Prostate gland (tissue), 2 donors: ENCODE results near the gene SRSF5. TPM values are rescaled to one million over a fixed set of nuclear protein-coding genes. Genes with fewer than 3 reads are reported as not detected.

Experiments used
- DNase-seq: peaks from one replicate; pipeline ENCODE4 v3.0.0-alpha.2; 2019; ENCODE audit warnings: low spot score
- H3K27ac ChIP-seq, 2 donors: fragments of 200-600 bp; sonication (generic); 2 replicates each; pipeline ENCODE4 v1.5.1; 2017 to 2019
- H3K27me3 ChIP-seq: fragments of 200-600 bp; sonication (generic); replicated peaks from 2 replicates; pipeline ENCODE4 v1.5.1; 2019; ENCODE audit not compliant: insufficient read depth
- H3K36me3 ChIP-seq, 2 donors: fragments of 200-600 bp; sonication (generic); 1 replicate in 1 of 2; 2 replicates in 1 of 2; pipeline versions ENCODE4 v1.5.1 to v1.8.1; 2017 to 2019
- H3K4me1 ChIP-seq: fragments of 200-600 bp; sonication (generic); replicated peaks from 2 replicates; pipeline ENCODE4 v1.5.1; 2019
- H3K4me3 ChIP-seq, 2 donors: fragments of 200-600 bp; sonication (generic); 2 replicates each; pipeline ENCODE4 v1.5.1; 2017 to 2019
- H3K9me3 ChIP-seq: fragments of 200-600 bp; sonication (generic); 2 replicates; pipeline ENCODE4 v1.5.1; 2017
- CTCF ChIP-seq, 4 experiments: fragments of 200-600 bp in 2 of 4; fragments of 450-650 bp in 2 of 4; sonication (generic) in 2 of 4; IDR thresholded peaks; 1 replicate in 3 of 4; 2 replicates in 1 of 4; pipeline ENCODE4 v1.5.1; 2016 to 2019; ENCODE audit warnings: antibody characterized with exemption in 4 of 4, mild to moderate bottlenecking in 2 of 4, moderate library complexity in 2 of 4
- POLR2A ChIP-seq: fragments of 450-650 bp; IDR thresholded peaks from one replicate; pipeline ENCODE4 v1.6.1; 2016; ENCODE audit warnings: antibody characterized with exemption, mild to moderate bottlenecking
- POLR2AphosphoS5 ChIP-seq: sonication (generic); formaldehyde crosslinking; IDR thresholded peaks from one replicate; pipeline ENCODE4 v1.6.1; 2017; ENCODE audit warnings: antibody characterized with exemption
- WGBS: methylation state at CpG from one replicate; pipeline ENCODE4 v1.1.5; 2018; 5-methylcytosine and 5-hydroxymethylcytosine counted together
- intact Hi-C: fragments of 100-400 bp; cut with DNase I; formaldehyde crosslinking; loops from one replicate; pipeline ENCODE4 v1.14.2; 2022
- total RNA-seq, 2 donors: library from RNA; depleted of rRNA; stranded (reverse); fragments of >200 nt; gene quantifications; one replicate each; pipeline ENCODE4 v1.1.0, GENCODE V29; 2016

SRSF5 gene
- total RNA-seq, 2 donors from 2014 or later = 206 to 338 TPM

GRCh38 chr14:69780952-69781351, 14.0 kb downstream of the SRSF5 start:
- no peaks in the 10 kb centered on the region for H3K36me3 ChIP-seq
- intact Hi-C loops = no loop called here
- no peak overlapping the region for H3K27ac ChIP-seq
- H3K4me1 ChIP-seq = no peaks in the 10 kb centered on the region
- no peak overlapping the region for H3K4me3 ChIP-seq
- DNase-seq = no peak
- 94% methylated on average over 3 of the region's 3 CpGs for WGBS
- TF ChIP-seq CTCF (IDR thresholded peaks at IDR 0.05) (no peak), POLR2AphosphoS5 (no peak), POLR2A (no peak)
- no peaks in the 10 kb centered on the region for H3K27me3 ChIP-seq
- no peaks in the 10 kb centered on the region for H3K9me3 ChIP-seq

GRCh38 chr14:69784942-69785341, 18.0 kb downstream of the SRSF5 start:
- intact Hi-C loops = no loop called here
- TF ChIP-seq POLR2A = no peak
- TF ChIP-seq POLR2AphosphoS5 = no peak
- no peak for TF ChIP-seq CTCF (IDR thresholded peaks at IDR 0.05)
- DNase-seq = no peak
- Histone ChIP-seq H3K4me1 (no peaks in the 10 kb centered on the region), H3K27ac (no peak overlapping the region), H3K9me3 (no peaks in the 10 kb centered on the region), H3K27me3 (no peaks in the 10 kb centered on the region), H3K4me3 (no peak overlapping the region), H3K36me3 (no peaks in the 10 kb centered on the region)
- 100% methylated on average over 1 of the region's 1 CpG for WGBS

GRCh38 chr14:69786603-69787002, 19.7 kb downstream of the SRSF5 start:
- intact Hi-C loops = no loop called here
- no peak for DNase-seq
- H3K4me1 ChIP-seq = no peaks in the 10 kb centered on the region
- WGBS = 92% methylated on average over 3 of the region's 3 CpGs
- H3K27ac ChIP-seq = no peak overlapping the region
- H3K27me3 ChIP-seq = no peaks in the 10 kb centered on the region
- no peaks in the 10 kb centered on the region for H3K36me3 ChIP-seq
- H3K4me3 ChIP-seq = no peak overlapping the region
- TF ChIP-seq CTCF (IDR thresholded peaks at IDR 0.05) = no peak
- no peak for TF ChIP-seq POLR2AphosphoS5
- no peak for TF ChIP-seq POLR2A
- H3K9me3 ChIP-seq = no peaks in the 10 kb centered on the region

GRCh38 chr14:69789118-69789640, 22.2 kb downstream of the SRSF5 start:
- no peak for DNase-seq
- H3K36me3 ChIP-seq = no peaks in the 10 kb centered on the region
- no peaks in the 10 kb centered on the region for H3K4me1 ChIP-seq
- no peaks in the 10 kb centered on the region for H3K9me3 ChIP-seq
- no peak overlapping the region for H3K4me3 ChIP-seq
- intact Hi-C loops = no loop called here
- no peak for TF ChIP-seq CTCF (IDR thresholded peaks at IDR 0.05)
- TF ChIP-seq POLR2A = no peak
- TF ChIP-seq POLR2AphosphoS5 = no peak
- no peaks in the 10 kb centered on the region for H3K27me3 ChIP-seq
- no peak overlapping the region for H3K27ac ChIP-seq

- 87% methylated on average over 7 of the region's 7 CpGs for WGBS
- no peaks in the 10 kb centered on the region for H3K9me3 ChIP-seq
- no peak for DNase-seq
- intact Hi-C loops = no loop called here
- no peak overlapping the region for H3K4me3 ChIP-seq
- no peaks in the 10 kb centered on the region for H3K27me3 ChIP-seq
- TF ChIP-seq POLR2A (no peak), POLR2AphosphoS5 (no peak), CTCF (IDR thresholded peaks at IDR 0.05) (no peak)
- no peaks in the 10 kb centered on the region for H3K4me1 ChIP-seq
- no peaks in the 10 kb centered on the region for H3K36me3 ChIP-seq
- no peak overlapping the region for H3K27ac ChIP-seq
These were observed 26.0 kb downstream of the SRSF5 start for GRCh38 chr14:69792887-69793421.
